NT2/D1 (cell line): ENCODE data around the gene NDUFA11.

Source experiments
- SUZ12 ChIP-seq: IDR thresholded peaks from 2 replicates; pipeline ENCODE4 v1.6.1; 2011; ENCODE audit not compliant: insufficient read length, insufficient read depth; ENCODE audit errors: extremely low read depth
- YY1 ChIP-seq: IDR thresholded peaks from 2 replicates; pipeline ENCODE4 v1.6.1; 2011; ENCODE audit not compliant: insufficient read length, insufficient read depth
- ZNF274 ChIP-seq: IDR thresholded peaks from 2 replicates; pipeline ENCODE4 v1.6.1; 2011; ENCODE audit warnings: mild to moderate bottlenecking, low read depth, low read length

DNA sequence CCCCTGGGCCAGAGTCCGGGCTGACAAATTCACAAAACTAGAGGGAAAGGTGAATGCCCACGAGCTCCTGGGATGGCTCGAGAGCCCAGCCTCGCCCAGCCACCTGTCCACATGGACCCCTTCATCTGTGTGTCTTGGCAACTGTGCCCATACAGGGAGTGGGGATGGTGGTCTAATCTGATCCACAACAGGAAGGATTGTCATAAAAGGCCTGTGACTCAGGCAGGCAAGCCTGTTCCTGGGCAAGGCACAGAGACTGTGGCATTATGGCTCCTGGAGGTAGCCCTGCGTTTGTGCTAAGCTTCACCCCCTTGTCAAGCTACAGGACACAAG lies 30.4 kb upstream of the NDUFA11 start:
- TF ChIP-seq YY1, result no peak
- TF ChIP-seq ZNF274, result no peak
- TF ChIP-seq SUZ12, result no peak
